Raji (cell line): Measurements from ENCODE around the gene EXOC3L1.

Source experiments
- POLR2A ChIP-seq: IDR thresholded peaks from 2 replicates; pipeline ENCODE4 v1.6.1; 2011; ENCODE audit warnings: low read depth, low read length, control low read depth; ENCODE audit not compliant: insufficient read depth

The EXOC3L1 gene

GRCh38 chr16:67227567-67227921 is 37.6 kb upstream of the EXOC3L1 start:
- no peak for TF ChIP-seq POLR2A

GRCh38 chr16:67226804-67227566 is 37.0 kb upstream of the EXOC3L1 start, which contains the start of gene TMEM208:
TSS of gene TMEM208 (plus strand) at chr16:67227130. CDS start at chr16:67227219, 89 bp downstream.
- peak; percentile 90 for TF ChIP-seq POLR2A

GRCh38 chr16:67226295-67226803 is 36.4 kb upstream of the EXOC3L1 start:
- TF ChIP-seq POLR2A, result no peak

- no peak for TF ChIP-seq POLR2A
Measured at GRCh38 chr16:67223992-67224391, 34.1 kb upstream of the EXOC3L1 start.

- no peak for TF ChIP-seq POLR2A
Measured at GRCh38 chr16:67216612-67217490, 26.9 kb upstream of the EXOC3L1 start.

GRCh38 chr16:67215706-67216105 is 25.8 kb upstream of the EXOC3L1 start:
- no peak for TF ChIP-seq POLR2A

GRCh38 chr16:67213197-67214019 is 23.5 kb upstream of the EXOC3L1 start:
- no peak for TF ChIP-seq POLR2A

GRCh38 chr16:67212766-67213165 is 22.8 kb upstream of the EXOC3L1 start:
- TF ChIP-seq POLR2A, result no peak

GRCh38 chr16:67211674-67212073 is 21.7 kb upstream of the EXOC3L1 start:
- TF ChIP-seq POLR2A, result no peak

- no peak for TF ChIP-seq POLR2A
Measured at GRCh38 chr16:67210069-67210937, 20.4 kb upstream of the EXOC3L1 start.

GRCh38 chr16:67209565-67209964 is 19.6 kb upstream of the EXOC3L1 start:
- TF ChIP-seq POLR2A, result no peak

- TF ChIP-seq POLR2A, result no peak
Measured at GRCh38 chr16:67208154-67208896, 18.4 kb upstream of the EXOC3L1 start.
